SH-SY5Y (cell line): Measurements from ENCODE around the gene EPC2.

Experiments
- GATA2 ChIP-seq: IDR thresholded peaks from 2 replicates; pipeline ENCODE4 v1.6.1; 2011; ENCODE audit warnings: mild to moderate bottlenecking, low read depth, low read length
- GATA3 ChIP-seq: IDR thresholded peaks from 2 replicates; pipeline ENCODE4 v1.6.1; 2011; ENCODE audit warnings: low read depth, mild to moderate bottlenecking, low read length, moderate library complexity

EPC2 gene

GRCh38 chr2:148725564-148725963 is 81.0 kb downstream of the EPC2 start:
- no peak for TF ChIP-seq GATA2
- no peak for TF ChIP-seq GATA3

GRCh38 chr2:148726228-148726627 is 81.7 kb downstream of the EPC2 start:
- no peak for TF ChIP-seq GATA3
- TF ChIP-seq GATA2: no peak

DNA sequence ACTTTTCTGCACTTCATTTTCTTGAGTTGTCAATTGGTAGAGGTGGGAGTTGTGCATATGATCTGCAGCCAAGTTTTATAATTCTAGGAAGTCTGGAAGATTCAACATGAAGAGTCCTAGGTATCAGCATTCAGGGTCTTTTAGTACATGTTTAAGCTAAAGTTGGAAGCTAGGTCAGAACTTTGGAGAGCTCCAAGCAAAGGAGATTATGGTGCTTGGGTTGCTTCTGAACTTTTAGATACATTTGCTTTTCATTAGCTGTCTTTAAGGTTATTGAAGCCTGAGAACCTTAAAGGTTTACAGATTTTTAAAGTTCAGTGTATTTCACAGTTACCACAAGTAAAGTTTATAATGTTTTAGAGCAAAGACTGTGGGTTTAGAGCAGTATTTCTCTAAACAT is 85.5 kb downstream of the EPC2 start:
- no peak for TF ChIP-seq GATA2
- TF ChIP-seq GATA3: no peak

GRCh38 chr2:148737742-148738141 is 93.2 kb downstream of the EPC2 start:
- TF ChIP-seq GATA3: no peak
- no peak for TF ChIP-seq GATA2

DNA sequence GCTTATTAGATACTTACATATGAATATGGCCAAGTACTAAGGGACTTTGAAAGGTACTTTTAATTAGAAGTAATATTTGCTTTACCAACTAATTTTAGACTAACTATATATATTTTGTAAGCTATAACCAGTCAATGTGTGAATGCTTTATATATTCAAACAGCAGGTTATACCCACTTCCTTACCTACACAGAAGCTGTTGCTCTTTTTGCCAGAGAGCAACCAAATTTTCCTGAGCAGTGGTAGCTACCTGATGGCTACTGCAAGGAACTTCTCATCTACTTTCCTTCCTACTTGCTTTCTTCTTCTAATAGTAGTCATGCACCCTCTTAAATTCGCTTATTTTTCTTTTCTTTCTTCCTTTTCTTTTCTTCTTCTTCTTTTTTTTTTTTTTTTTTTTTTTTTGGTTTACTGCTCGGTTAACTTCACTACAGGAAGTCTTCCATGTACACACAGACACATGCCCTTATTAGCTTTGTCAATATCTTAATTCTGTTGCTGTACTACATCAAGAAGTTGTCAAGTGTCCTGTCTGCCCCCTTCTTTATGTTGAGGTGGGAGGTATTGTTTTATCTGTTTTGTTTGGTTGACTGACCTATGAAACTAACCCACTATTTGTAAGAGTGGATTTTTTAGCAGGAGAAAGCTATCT is 95.0 kb downstream of the EPC2 start:
- TF ChIP-seq GATA3: no peak

GRCh38 chr2:148742373-148742772 is 97.8 kb downstream of the EPC2 start:
- TF ChIP-seq GATA2 (no peak), GATA3 (no peak)

- no peak for TF ChIP-seq GATA3
- no peak for TF ChIP-seq GATA2
Measured at GRCh38 chr2:148745151-148745851, 100.8 kb downstream of the EPC2 start.

DNA sequence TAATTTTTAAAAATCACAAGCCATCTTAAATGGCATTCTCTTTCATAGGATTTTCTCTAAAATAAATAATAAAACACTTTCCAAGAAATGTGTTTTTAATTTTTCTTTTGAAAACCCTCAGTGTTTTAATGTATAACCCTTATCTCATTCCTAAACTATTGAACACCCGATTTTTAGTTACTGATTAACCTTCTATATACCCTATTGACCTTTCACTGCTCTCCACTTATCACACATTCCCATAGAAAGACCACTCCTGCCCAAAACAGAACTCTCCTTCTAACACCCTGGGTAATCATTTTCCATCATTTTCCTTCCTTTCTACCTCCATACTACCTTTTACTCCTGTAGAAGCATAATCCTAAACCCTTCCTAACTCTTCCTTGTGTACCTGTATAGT is 102.4 kb downstream of the EPC2 start:
- no peak for TF ChIP-seq GATA2
- no peak for TF ChIP-seq GATA3

GRCh38 chr2:148751907-148752306 is 107.4 kb downstream of the EPC2 start:
- TF ChIP-seq GATA2: no peak
- no peak for TF ChIP-seq GATA3

DNA sequence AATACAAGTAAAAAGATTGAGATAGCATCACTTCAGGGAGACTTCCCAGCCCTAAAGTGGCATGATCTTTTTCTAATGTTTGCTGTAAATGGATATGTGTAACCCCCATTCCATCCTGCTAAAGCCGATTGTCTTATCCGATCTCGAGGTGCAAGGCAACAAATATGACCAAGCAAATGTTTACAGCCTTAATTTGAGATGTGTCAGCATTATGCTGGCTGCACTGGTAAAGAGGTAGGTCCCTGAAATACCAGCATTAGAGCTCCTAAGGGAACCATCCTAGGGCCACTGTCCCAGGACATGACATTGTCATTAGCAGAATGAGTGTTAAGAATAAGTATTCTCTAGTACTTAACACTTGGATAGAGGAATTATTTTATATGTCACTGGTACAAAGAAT is 108.4 kb downstream of the EPC2 start:
- TF ChIP-seq GATA2 (no peak), GATA3 (no peak)

DNA sequence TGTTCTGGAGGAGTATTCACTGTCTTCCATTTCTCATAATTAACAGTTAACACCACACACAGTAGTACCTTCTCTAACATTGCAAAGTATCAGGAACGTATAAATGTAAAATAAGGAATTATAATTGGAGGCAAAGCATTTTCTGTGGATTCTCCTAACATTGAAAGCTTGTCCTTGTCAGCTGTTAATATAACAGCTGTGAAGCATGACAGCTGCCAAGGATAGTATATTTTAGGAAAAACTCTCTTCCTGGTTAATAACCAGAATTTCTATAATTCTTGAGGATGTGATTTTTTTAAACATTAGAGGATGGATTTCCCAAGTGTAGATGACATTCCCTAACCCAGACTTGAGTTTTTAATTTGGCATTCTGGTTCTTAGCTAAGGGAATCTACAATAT is 110.3 kb downstream of the EPC2 start:
- TF ChIP-seq GATA2: no peak
- no peak for TF ChIP-seq GATA3

DNA sequence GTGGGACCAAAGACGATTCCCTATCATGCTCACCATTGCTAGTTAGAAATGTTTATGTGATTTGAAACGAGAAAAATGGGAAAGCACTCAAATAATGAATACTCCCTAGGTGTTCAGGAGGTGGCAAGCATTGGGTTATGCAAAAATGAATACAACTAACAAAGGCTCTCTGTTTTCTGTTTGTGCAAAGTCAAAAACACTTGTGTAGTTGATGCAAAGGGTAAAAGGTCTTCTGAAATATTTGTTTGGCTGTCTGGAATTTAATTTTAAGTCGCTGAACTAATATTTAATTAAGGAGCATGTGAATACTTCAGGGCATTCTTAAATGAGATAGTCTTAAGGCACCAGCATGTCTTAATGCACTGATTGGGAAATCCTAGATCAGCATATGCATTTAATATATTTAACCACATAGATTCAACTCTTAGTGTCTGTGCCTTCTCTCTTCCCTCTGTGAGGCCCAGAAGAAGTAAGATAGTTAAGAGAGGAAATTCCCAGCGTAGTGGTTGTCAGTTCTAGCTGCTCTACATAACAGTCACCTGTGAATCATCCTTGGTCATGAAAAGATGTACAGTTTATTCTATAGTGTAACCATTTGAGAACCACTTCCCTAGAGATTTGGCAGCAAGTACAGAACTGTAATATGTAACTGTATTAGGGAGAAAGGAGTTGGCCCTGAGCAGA is 111.9 kb downstream of the EPC2 start:
- TF ChIP-seq GATA3 (no peak), GATA2 (no peak)

DNA sequence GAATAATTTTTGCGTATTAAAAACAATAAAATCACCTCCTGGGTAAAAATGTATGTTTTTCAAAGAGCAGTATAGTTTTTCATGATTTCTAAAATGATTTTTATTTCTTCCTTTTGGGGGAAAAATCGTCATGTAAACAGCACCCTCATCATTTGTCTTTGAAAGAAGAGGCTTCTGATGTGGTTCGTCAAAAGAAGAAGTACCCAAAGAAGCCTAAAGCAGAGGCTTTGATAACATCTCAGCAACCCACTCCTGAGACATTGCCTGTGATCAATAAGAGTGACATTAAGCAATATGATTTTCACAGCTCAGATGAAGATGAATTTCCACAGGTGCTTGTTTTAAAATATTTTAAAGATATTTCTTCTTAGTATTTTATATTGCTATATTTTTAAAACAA is 120.3 kb downstream of the EPC2 start:
- TF ChIP-seq GATA3 (no peak), GATA2 (no peak)

GRCh38 chr2:148770047-148770446 is 125.5 kb downstream of the EPC2 start:
- TF ChIP-seq GATA3: no peak
- TF ChIP-seq GATA2: no peak

DNA sequence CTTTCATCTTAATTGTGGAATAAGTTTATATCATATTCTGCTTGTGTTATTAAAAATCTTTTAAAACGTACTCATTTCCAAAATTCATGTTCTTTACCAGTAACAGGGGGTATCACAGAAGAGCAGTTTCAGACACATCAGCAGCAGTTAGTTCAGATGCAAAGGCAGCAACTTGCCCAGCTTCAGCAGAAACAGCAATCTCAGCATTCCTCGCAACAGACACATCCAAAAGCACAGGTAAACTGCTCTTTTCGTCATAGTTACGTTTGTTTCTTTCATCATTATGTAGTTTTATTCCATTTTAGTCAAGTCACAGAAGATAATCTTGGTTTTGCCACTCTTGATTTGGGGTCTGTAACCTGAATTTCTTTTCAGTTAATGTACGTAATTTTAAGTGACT is 137.0 kb downstream of the EPC2 start:
- TF ChIP-seq GATA3 (no peak), GATA2 (no peak)

DNA sequence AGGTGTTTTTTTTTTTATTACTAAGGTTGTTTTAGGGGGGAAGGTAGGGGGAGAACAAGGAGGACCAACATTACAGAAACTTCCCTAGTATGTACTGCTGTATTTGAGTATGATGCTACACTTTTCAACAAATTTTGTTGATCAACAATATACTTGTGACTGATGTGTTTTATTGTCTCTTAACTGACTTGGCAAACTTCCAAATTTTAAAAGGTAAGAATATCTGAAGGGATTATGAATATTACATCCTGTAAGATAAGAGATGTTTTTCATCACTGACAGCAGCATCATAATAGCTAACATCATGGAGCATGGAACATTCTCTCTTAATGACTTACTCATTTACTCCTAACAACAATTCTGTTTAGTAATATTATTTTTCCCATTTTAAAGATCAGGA is 144.5 kb downstream of the EPC2 start:
- no peak for TF ChIP-seq GATA2
- no peak for TF ChIP-seq GATA3
